ENCODE data around the gene SLC6A6.
"Not testable (repeated sequence)": the region's sequence is repeated elsewhere in the genome, so short reads cannot be mapped to it uniquely, and the experiment has no call there.

The SLC6A6 gene

GRCh38 chr3:14403619-14404155 is 1.3 kb downstream of the SLC6A6 start:
- Histone ChIP-seq H3K4me1 (ENCODE audit: control insufficient read depth, insufficient read depth, low read length) (peaks cover 25% of the 10 kb centered on the region), H3K27me3 (replicated peaks; ENCODE audit: control insufficient read depth, insufficient read depth, low read length) (no peaks in the 10 kb centered on the region), H3K4me3 (ENCODE audit: low read length) (peak overlapping the region; percentile 89), H3K9me3 (ENCODE audit: control insufficient read depth, low read length) (no peaks in the 10 kb centered on the region), H3K9ac (ENCODE audit: low read length) (peak overlapping the region; percentile 80), H3K36me3 (ENCODE audit: control insufficient read depth, insufficient read depth, low read length, severe bottlenecking) (no peaks in the 10 kb centered on the region)
- peak; percentile 54 for DNase-seq (ENCODE audit: low read depth)

GRCh38 chr3:14404186-14404585 is 1.8 kb downstream of the SLC6A6 start:
- no peaks in the 10 kb centered on the region for H3K36me3 ChIP-seq (ENCODE audit: control insufficient read depth, insufficient read depth, low read length, severe bottlenecking)
- H3K9ac ChIP-seq (ENCODE audit: low read length), result peak overlapping the region; percentile 80
- DNase-seq (ENCODE audit: low read depth), result no peak
- H3K9me3 ChIP-seq (ENCODE audit: control insufficient read depth, low read length), result no peaks in the 10 kb centered on the region
- H3K4me1 ChIP-seq (ENCODE audit: control insufficient read depth, insufficient read depth, low read length), result peaks cover 25% of the 10 kb centered on the region
- H3K4me3 ChIP-seq (ENCODE audit: low read length), result peak overlapping the region; percentile 89
- H3K27me3 ChIP-seq (replicated peaks; ENCODE audit: control insufficient read depth, insufficient read depth, low read length), result no peaks in the 10 kb centered on the region

GRCh38 chr3:14404631-14405359 is 2.4 kb downstream of the SLC6A6 start:
- Histone ChIP-seq H3K9ac (ENCODE audit: low read length) (no peak overlapping the region), H3K4me1 (ENCODE audit: control insufficient read depth, insufficient read depth, low read length) (peaks cover 25% of the 10 kb centered on the region), H3K27me3 (replicated peaks; ENCODE audit: control insufficient read depth, insufficient read depth, low read length) (no peaks in the 10 kb centered on the region), H3K9me3 (ENCODE audit: control insufficient read depth, low read length) (no peaks in the 10 kb centered on the region), H3K36me3 (ENCODE audit: control insufficient read depth, insufficient read depth, low read length, severe bottlenecking) (no peaks in the 10 kb centered on the region), H3K4me3 (ENCODE audit: low read length) (peak overlapping the region; percentile 89)
- DNase-seq (ENCODE audit: low read depth), result no peak

GRCh38 chr3:14405360-14406238 is 3.2 kb downstream of the SLC6A6 start:
- no peaks in the 10 kb centered on the region for H3K9me3 ChIP-seq (ENCODE audit: control insufficient read depth, low read length)
- H3K4me3 ChIP-seq (ENCODE audit: low read length), result no peak overlapping the region
- no peaks in the 10 kb centered on the region for H3K27me3 ChIP-seq (replicated peaks; ENCODE audit: control insufficient read depth, insufficient read depth, low read length)
- peak; percentile 27 for DNase-seq (ENCODE audit: low read depth)
- H3K4me1 ChIP-seq (ENCODE audit: control insufficient read depth, insufficient read depth, low read length), result peaks cover 31% of the 10 kb centered on the region
- no peak overlapping the region for H3K9ac ChIP-seq (ENCODE audit: low read length)
- H3K36me3 ChIP-seq (ENCODE audit: control insufficient read depth, insufficient read depth, low read length, severe bottlenecking), result no peaks in the 10 kb centered on the region

GRCh38 chr3:14406336-14406735 is 3.9 kb downstream of the SLC6A6 start:
- DNase-seq (ENCODE audit: low read depth), result no peak
- H3K4me3 ChIP-seq (ENCODE audit: low read length), result no peak overlapping the region
- no peaks in the 10 kb centered on the region for H3K9me3 ChIP-seq (ENCODE audit: control insufficient read depth, low read length)
- H3K4me1 ChIP-seq (ENCODE audit: control insufficient read depth, insufficient read depth, low read length), result peaks cover 37% of the 10 kb centered on the region
- H3K27me3 ChIP-seq (replicated peaks; ENCODE audit: control insufficient read depth, insufficient read depth, low read length), result no peaks in the 10 kb centered on the region
- no peaks in the 10 kb centered on the region for H3K36me3 ChIP-seq (ENCODE audit: control insufficient read depth, insufficient read depth, low read length, severe bottlenecking)
- no peak overlapping the region for H3K9ac ChIP-seq (ENCODE audit: low read length)

- Histone ChIP-seq H3K9me3 (ENCODE audit: control insufficient read depth, low read length) (no peaks in the 10 kb centered on the region), H3K36me3 (ENCODE audit: control insufficient read depth, insufficient read depth, low read length, severe bottlenecking) (no peaks in the 10 kb centered on the region), H3K9ac (ENCODE audit: low read length) (no peak overlapping the region), H3K4me1 (ENCODE audit: control insufficient read depth, insufficient read depth, low read length) (peaks cover 37% of the 10 kb centered on the region), H3K4me3 (ENCODE audit: low read length) (no peak overlapping the region), H3K27me3 (replicated peaks; ENCODE audit: control insufficient read depth, insufficient read depth, low read length) (no peaks in the 10 kb centered on the region)
- no peak for DNase-seq (ENCODE audit: low read depth)
These were observed 4.4 kb downstream of the SLC6A6 start for GRCh38 chr3:14406766-14407165.

GRCh38 chr3:14407203-14407602 is 4.8 kb downstream of the SLC6A6 start:
- H3K9me3 ChIP-seq (ENCODE audit: control insufficient read depth, low read length), result no peaks in the 10 kb centered on the region
- no peak overlapping the region for H3K4me3 ChIP-seq (ENCODE audit: low read length)
- no peaks in the 10 kb centered on the region for H3K36me3 ChIP-seq (ENCODE audit: control insufficient read depth, insufficient read depth, low read length, severe bottlenecking)
- H3K9ac ChIP-seq (ENCODE audit: low read length), result no peak overlapping the region
- DNase-seq (ENCODE audit: low read depth), result no peak
- H3K27me3 ChIP-seq (replicated peaks; ENCODE audit: control insufficient read depth, insufficient read depth, low read length), result no peaks in the 10 kb centered on the region
- peaks cover 37% of the 10 kb centered on the region for H3K4me1 ChIP-seq (ENCODE audit: control insufficient read depth, insufficient read depth, low read length)

- H3K9me3 ChIP-seq (ENCODE audit: control insufficient read depth, low read length); H3K4me3 ChIP-seq (ENCODE audit: low read length); H3K36me3 ChIP-seq (ENCODE audit: control insufficient read depth, insufficient read depth, low read length, severe bottlenecking); H3K27me3 ChIP-seq (replicated peaks; ENCODE audit: control insufficient read depth, insufficient read depth, low read length); H3K9ac ChIP-seq (ENCODE audit: low read length); DNase-seq (ENCODE audit: low read depth): not testable (repeated sequence)
- H3K4me1 ChIP-seq (ENCODE audit: control insufficient read depth, insufficient read depth, low read length), result peaks cover 33% of the 10 kb centered on the region
These were observed 7.3 kb downstream of the SLC6A6 start for GRCh38 chr3:14409779-14410063.

GRCh38 chr3:14410106-14410502 is 7.7 kb downstream of the SLC6A6 start:
- Histone ChIP-seq H3K27me3 (replicated peaks; ENCODE audit: control insufficient read depth, insufficient read depth, low read length) (no peaks in the 10 kb centered on the region), H3K9me3 (ENCODE audit: control insufficient read depth, low read length) (no peaks in the 10 kb centered on the region), H3K36me3 (ENCODE audit: control insufficient read depth, insufficient read depth, low read length, severe bottlenecking) (no peaks in the 10 kb centered on the region), H3K9ac (ENCODE audit: low read length) (no peak overlapping the region), H3K4me1 (ENCODE audit: control insufficient read depth, insufficient read depth, low read length) (peaks cover 31% of the 10 kb centered on the region), H3K4me3 (ENCODE audit: low read length) (peak overlapping the region; percentile 36)
- DNase-seq (ENCODE audit: low read depth), result no peak

GRCh38 chr3:14410503-14411165 is 8.2 kb downstream of the SLC6A6 start:
- Histone ChIP-seq H3K9me3 (ENCODE audit: control insufficient read depth, low read length) (no peaks in the 10 kb centered on the region), H3K36me3 (ENCODE audit: control insufficient read depth, insufficient read depth, low read length, severe bottlenecking) (no peaks in the 10 kb centered on the region), H3K27me3 (replicated peaks; ENCODE audit: control insufficient read depth, insufficient read depth, low read length) (no peaks in the 10 kb centered on the region), H3K4me3 (ENCODE audit: low read length) (peak overlapping the region; percentile 36), H3K4me1 (ENCODE audit: control insufficient read depth, insufficient read depth, low read length) (peaks cover 26% of the 10 kb centered on the region), H3K9ac (ENCODE audit: low read length) (no peak overlapping the region)
- peak; percentile 82 for DNase-seq (ENCODE audit: low read depth)

GRCh38 chr3:14411166-14411526 is 8.7 kb downstream of the SLC6A6 start:
- no peaks in the 10 kb centered on the region for H3K36me3 ChIP-seq (ENCODE audit: control insufficient read depth, insufficient read depth, low read length, severe bottlenecking)
- H3K9me3 ChIP-seq (ENCODE audit: control insufficient read depth, low read length), result no peaks in the 10 kb centered on the region
- no peaks in the 10 kb centered on the region for H3K27me3 ChIP-seq (replicated peaks; ENCODE audit: control insufficient read depth, insufficient read depth, low read length)
- no peak overlapping the region for H3K9ac ChIP-seq (ENCODE audit: low read length)
- peak overlapping the region; percentile 36 for H3K4me3 ChIP-seq (ENCODE audit: low read length)
- peaks cover 23% of the 10 kb centered on the region for H3K4me1 ChIP-seq (ENCODE audit: control insufficient read depth, insufficient read depth, low read length)
- DNase-seq (ENCODE audit: low read depth), result no peak
